Activated B cell treated with CpG ODN at 0.5 μM for 24 hours (primary cell): ENCODE data around the gene SPTLC2. TPM values are rescaled to one million over a fixed set of nuclear protein-coding genes. Genes with fewer than 3 reads are reported as not detected.
"Not testable (repeated sequence)": the region's sequence is repeated elsewhere in the genome, so short reads cannot be mapped to it uniquely, and the experiment has no call there.

Experiments used
- ATAC-seq: fragments of 200-7000 bp; cut with Tn5 transposase; one replicate; pipeline ENCODE4 v1.10.0; 2021; ENCODE audit warnings: low read depth, mild to moderate bottlenecking, moderate library complexity
- CTCF ChIA-PET: fragments of 350-600 bp; sonication (Branson Sonifier 250); formaldehyde crosslinking; loops from one replicate; lab custom pipeline; 2021; ENCODE audit warnings: antibody characterized with exemption; lab: Charles Lee
- POLR2A ChIA-PET: fragments of 350-600 bp; sonication (Branson Sonifier 250); formaldehyde crosslinking; loops from one replicate; lab custom pipeline; 2021; ENCODE audit warnings: antibody characterized with exemption; lab: Charles Lee
- DNase-seq: peaks from one replicate; pipeline ENCODE4 v3.0.0; 2022
- H3K27ac Mint-ChIP-seq: one replicate; pipeline ENCODE4 v1.8.0; 2020; ENCODE audit warnings: mixed read lengths
- H3K27me3 Mint-ChIP-seq: one replicate; pipeline ENCODE4 v1.8.0; 2021; ENCODE audit warnings: mixed read lengths
- H3K36me3 Mint-ChIP-seq: one replicate; pipeline ENCODE4 v1.8.0; 2021; ENCODE audit warnings: low read depth, mixed read lengths
- H3K4me1 Mint-ChIP-seq: one replicate; pipeline ENCODE4 v1.8.0; 2021; ENCODE audit warnings: mixed read lengths
- H3K4me3 Mint-ChIP-seq: one replicate; pipeline ENCODE4 v1.8.0; 2020; ENCODE audit warnings: mild to moderate bottlenecking, mixed read lengths
- H3K9me3 Mint-ChIP-seq: one replicate; pipeline ENCODE4 v1.8.0; 2020; ENCODE audit warnings: mixed read lengths
- intact Hi-C: fragments of 100-400 bp; cut with micrococcal nuclease; formaldehyde crosslinking; loops from one replicate; pipeline ENCODE4 v1.15.1; 2024
- total RNA-seq: library from RNA; stranded (reverse); gene quantifications from 2 replicates; pipeline ENCODE4 v1.2.3, GENCODE V29; 2022
- TF ChIP-seq, protein P1 (sequence below): fragments of 200-600 bp; IDR thresholded peaks from one replicate; pipeline ENCODE4 v1.8.0; 2022; ENCODE audit warnings: antibody characterized with exemption, mild to moderate bottlenecking

SPTLC2 gene
- total RNA-seq, 1 donor from 2014 or later = 43.8 TPM

DNA sequence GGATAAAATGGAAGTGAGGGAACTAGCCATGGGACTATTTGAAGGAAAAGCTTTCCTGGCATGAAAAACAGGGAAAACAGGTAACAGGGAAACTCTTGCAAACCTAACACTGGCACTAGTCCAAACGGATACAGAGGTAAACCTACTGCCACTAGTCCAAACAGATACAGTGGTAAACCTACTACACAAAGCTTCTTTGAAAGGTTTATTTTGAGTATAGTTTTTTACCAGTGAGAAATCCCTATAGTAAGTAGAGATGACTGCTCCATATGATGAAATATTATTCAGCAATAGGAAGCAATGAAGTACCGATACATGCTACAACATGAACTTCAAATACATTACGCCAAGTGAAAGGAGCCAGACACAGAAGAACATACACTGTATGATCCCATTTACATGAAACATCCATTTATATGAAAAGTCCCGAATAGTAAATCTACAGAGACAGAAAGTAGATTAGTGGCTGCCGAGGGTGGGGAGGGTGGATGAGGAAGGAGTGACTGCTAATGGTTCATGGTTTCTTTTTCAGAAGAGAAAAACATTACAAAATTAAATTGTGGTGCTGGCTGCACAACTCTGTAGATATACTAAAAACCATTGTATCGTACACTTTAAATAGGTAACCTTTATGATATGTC, 25.5 kb downstream of the SPTLC2 start:
- Mint-ChIP-seq H3K27ac (peak overlapping the region; percentile 79), H3K4me3 (peak overlapping the region; percentile 50), H3K9me3 (no peaks in the 10 kb centered on the region), H3K4me1 (peaks cover 90% of the 10 kb centered on the region), H3K36me3 (peaks cover 22% of the 10 kb centered on the region), H3K27me3 (no peaks in the 10 kb centered on the region)
- ATAC-seq = peak; percentile 22
- DNase-seq = no peak
- TF ChIP-seq, protein P1, sequence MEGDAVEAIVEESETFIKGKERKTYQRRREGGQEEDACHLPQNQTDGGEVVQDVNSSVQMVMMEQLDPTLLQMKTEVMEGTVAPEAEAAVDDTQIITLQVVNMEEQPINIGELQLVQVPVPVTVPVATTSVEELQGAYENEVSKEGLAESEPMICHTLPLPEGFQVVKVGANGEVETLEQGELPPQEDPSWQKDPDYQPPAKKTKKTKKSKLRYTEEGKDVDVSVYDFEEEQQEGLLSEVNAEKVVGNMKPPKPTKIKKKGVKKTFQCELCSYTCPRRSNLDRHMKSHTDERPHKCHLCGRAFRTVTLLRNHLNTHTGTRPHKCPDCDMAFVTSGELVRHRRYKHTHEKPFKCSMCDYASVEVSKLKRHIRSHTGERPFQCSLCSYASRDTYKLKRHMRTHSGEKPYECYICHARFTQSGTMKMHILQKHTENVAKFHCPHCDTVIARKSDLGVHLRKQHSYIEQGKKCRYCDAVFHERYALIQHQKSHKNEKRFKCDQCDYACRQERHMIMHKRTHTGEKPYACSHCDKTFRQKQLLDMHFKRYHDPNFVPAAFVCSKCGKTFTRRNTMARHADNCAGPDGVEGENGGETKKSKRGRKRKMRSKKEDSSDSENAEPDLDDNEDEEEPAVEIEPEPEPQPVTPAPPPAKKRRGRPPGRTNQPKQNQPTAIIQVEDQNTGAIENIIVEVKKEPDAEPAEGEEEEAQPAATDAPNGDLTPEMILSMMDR = no peak
- ChIA-PET CTCF (no interaction called here), POLR2A (no interaction called here)
- intact Hi-C loops = no loop called here

DNA sequence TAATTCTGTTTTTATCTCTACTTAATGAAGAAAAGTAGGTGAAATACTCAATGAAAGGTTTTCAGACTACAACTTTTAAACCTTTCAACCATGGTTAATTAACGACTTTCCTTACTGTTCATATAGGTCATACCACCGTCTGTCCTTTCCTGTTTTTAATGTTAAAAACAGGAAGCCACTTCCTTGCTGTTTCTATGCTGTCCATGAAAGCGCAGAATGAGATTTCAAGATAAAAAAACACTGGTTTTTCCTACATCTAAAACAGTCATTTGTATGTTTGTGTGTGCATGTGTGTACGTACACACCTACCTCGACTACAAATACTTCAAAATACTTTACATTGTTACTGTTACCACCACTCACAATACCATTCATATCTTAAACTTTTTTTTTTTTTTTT, 27.3 kb downstream of the SPTLC2 start:
- ChIA-PET CTCF (no interaction called here), POLR2A (no interaction called here)
- intact Hi-C loops = no loop called here
- Mint-ChIP-seq H3K9me3 (no peaks in the 10 kb centered on the region), H3K27ac (peak overlapping the region; percentile 79), H3K4me1 (peaks cover 80% of the 10 kb centered on the region), H3K4me3 (no peak overlapping the region), H3K36me3 (peaks cover 13% of the 10 kb centered on the region), H3K27me3 (no peaks in the 10 kb centered on the region)
- TF ChIP-seq, protein P1 = no peak
- DNase-seq (no peak), ATAC-seq (no peak)

DNA sequence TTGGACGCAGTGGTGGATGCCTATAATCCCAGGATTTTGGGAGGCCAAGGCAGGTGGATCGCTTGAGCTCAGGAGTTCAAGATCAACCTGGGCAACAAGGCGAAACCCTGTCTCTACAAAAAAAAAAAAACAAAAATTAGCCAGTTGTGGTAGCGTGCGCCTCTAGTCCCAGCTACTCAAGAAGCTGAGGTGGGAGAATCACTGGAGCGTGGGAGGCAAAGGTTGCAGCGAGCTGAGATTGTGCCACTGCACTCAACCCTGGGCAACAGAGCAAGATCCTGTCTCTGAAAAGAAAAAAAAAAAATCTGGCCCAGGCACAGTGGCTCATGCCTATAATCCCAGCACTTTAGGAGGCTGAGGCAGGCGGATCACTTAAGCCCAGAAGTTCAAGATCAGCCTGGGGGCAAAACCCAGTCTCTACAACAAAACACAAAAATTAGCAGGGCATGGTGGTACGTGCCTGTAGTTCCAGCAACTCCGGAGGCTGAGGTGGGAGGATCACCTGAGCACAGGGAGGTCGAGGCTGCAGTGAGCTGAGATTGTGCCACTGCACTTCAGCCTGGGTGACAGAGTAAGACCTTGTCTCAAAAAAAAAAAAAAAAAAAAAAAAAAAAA, 27.9 kb downstream of the SPTLC2 start:
- peak overlapping the region; percentile 79 for H3K27ac Mint-ChIP-seq
- intact Hi-C loops, H3K27me3 Mint-ChIP-seq, H3K9me3 Mint-ChIP-seq, DNase-seq, CTCF ChIA-PET: not testable (repeated sequence)
- H3K4me1 Mint-ChIP-seq = peaks cover 75% of the 10 kb centered on the region
- peak overlapping the region; percentile 24 for H3K4me3 Mint-ChIP-seq
- H3K36me3 Mint-ChIP-seq = peaks cover 11% of the 10 kb centered on the region
- POLR2A ChIA-PET = interaction anchor here (0.8 to 1.5 kb wide), 3 partner anchors 8 to 120 kb away, joined by 3 read pairs; no protein-coding TSS in a partner anchor
- peak; percentile 63 for ATAC-seq

DNA sequence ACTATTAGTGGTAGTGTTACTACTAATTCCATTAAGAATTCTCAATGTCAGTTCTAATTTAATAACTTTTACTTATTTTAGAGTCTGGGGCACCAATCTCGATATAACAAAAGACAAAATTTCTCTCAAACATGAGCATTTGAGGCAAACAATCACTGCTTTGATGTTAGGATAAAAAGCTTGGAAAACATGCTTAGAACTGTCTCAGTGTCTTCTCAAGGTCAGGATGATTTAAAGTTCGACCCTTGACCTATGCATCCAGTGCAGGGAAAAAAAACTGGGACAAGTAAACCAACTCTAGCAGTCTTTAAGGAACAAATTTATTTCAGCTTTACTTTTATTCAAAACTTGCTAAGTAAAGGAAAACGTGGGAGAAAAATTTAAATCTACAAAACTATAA, 31.1 kb downstream of the SPTLC2 start:
- TF ChIP-seq, protein P1 = no peak
- CTCF ChIA-PET = no interaction called here
- ATAC-seq = no peak
- Mint-ChIP-seq H3K4me1 (peaks cover 67% of the 10 kb centered on the region), H3K4me3 (no peak overlapping the region), H3K27ac (no peak overlapping the region), H3K36me3 (peaks cover 7% of the 10 kb centered on the region), H3K27me3 (no peaks in the 10 kb centered on the region), H3K9me3 (no peaks in the 10 kb centered on the region)
- POLR2A ChIA-PET = interaction anchor here (0.5 kb wide), 1 partner anchor 39 kb away, joined by 3 read pairs; no protein-coding TSS in a partner anchor
- intact Hi-C loops = no loop called here
- no peak for DNase-seq

DNA sequence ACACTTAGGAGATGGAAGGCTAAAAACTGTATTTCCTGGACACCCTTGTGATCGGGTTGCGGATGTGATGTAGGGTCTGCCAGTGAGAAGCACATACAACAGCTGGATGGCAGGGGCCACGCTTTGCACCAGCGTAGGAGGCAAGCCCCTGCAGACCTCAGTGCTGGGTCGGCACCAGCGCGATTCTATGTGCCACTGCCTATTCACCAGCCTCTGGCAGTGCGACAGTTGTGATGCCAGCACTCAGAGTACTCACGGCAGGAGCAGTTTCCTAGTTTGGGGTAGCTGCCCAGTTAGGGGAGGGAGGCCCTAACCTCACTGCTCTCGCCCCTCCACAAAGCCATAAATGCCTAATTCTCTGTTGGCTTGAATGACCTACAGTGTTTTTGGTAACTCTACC, 31.6 kb downstream of the SPTLC2 start:
- intact Hi-C loops = no loop called here
- H3K4me1 Mint-ChIP-seq = peaks cover 63% of the 10 kb centered on the region
- CTCF ChIA-PET = no interaction called here
- H3K36me3 Mint-ChIP-seq = peaks cover 9% of the 10 kb centered on the region
- ATAC-seq = no peak
- no peaks in the 10 kb centered on the region for H3K27me3 Mint-ChIP-seq
- H3K4me3 Mint-ChIP-seq = no peak overlapping the region
- no peak for DNase-seq
- TF ChIP-seq, protein P1 = no peak
- H3K9me3 Mint-ChIP-seq = no peaks in the 10 kb centered on the region
- H3K27ac Mint-ChIP-seq = no peak overlapping the region
- POLR2A ChIA-PET = no interaction called here
